Astrocyte (in vitro differentiated cells and primary cell): ENCODE data around the gene EIF3K.

Experiments
- CTCF ChIP-seq: IDR thresholded peaks from 2 replicates; pipeline ENCODE4 v1.5.1; 2011; ENCODE audit warnings: low read depth, mild to moderate bottlenecking, inconsistent platforms, low read length, moderate library complexity; ENCODE audit not compliant: insufficient read depth
- EZH2 ChIP-seq: IDR thresholded peaks from 2 replicates; pipeline ENCODE4 v1.6.1; 2012; ENCODE audit warnings: mild to moderate bottlenecking, low read length, inconsistent platforms; ENCODE audit not compliant: insufficient read depth

GRCh38 chr19:38676023-38676877, 57.3 kb downstream of the EIF3K start:
- TF ChIP-seq CTCF (no peak), EZH2 (no peak)
